ENCODE results near the gene MPRIP. TPM values are rescaled to one million over a fixed set of nuclear protein-coding genes. Genes with fewer than 3 reads are reported as not detected.

Gene MPRIP
- total RNA-seq, 1 experiment from 2014 or later = 132 TPM

- H2BK12ac ChIP-seq (ENCODE audit: insufficient read length, low read depth, low read length) = no peak overlapping the region
- H4K8ac ChIP-seq (replicated peaks; ENCODE audit: insufficient read length, low read depth, low read length) = peak overlapping the region; percentile 47
- no peaks in the 10 kb centered on the region for H3K9me3 Mint-ChIP-seq
- no peak overlapping the region for H4K91ac ChIP-seq (ENCODE audit: insufficient read length, low read depth, low read length)
- H4K20me1 ChIP-seq (ENCODE audit: control insufficient read depth, insufficient read depth, insufficient read length) = no peaks in the 10 kb centered on the region
- no peak overlapping the region for H2BK15ac ChIP-seq (ENCODE audit: low read depth, low read length)
- no peaks in the 10 kb centered on the region for H3K79me2 ChIP-seq (ENCODE audit: insufficient read depth, low read length)
- no peak overlapping the region for H3K27ac ChIP-seq (ENCODE audit: insufficient read length, low read depth, low read length)
- no peak overlapping the region for H3K4me2 ChIP-seq (ENCODE audit: insufficient read depth, insufficient read length, low read length)
- no peaks in the 10 kb centered on the region for H3K79me1 ChIP-seq (ENCODE audit: insufficient read depth, low read depth, low read length, poor library complexity, severe bottlenecking)
- TF ChIP-seq CTCF (conservative IDR thresholded peaks at IDR 0.05) = no peak
- no peak overlapping the region for H4K5ac ChIP-seq (ENCODE audit: insufficient read length, low read depth, low read length)
- H3K27me3 ChIP-seq (ENCODE audit: insufficient read depth, low read length) = no peaks in the 10 kb centered on the region
- H3K4ac ChIP-seq (ENCODE audit: low read depth, low read length) = no peak overlapping the region
- no peak overlapping the region for H3K23ac ChIP-seq (ENCODE audit: insufficient read length, low read depth, low read length)
- no peak overlapping the region for H3K18ac ChIP-seq (ENCODE audit: insufficient read length, low read depth, low read length)
- no peak overlapping the region for H3K9ac ChIP-seq (ENCODE audit: extremely low read depth, insufficient read length, low read length)
- H3K36me3 Mint-ChIP-seq (ENCODE audit: insufficient read depth in 1 of 3, low read depth in 3 of 3) = peaks cover 0 to 3% (median 1%) of the 10 kb centered on the region in 3 experiments; a peak in 3 of 7 replicates
- H2BK20ac ChIP-seq (ENCODE audit: low read depth, low read length, poor library complexity, severe bottlenecking) = no peak overlapping the region
- no peak overlapping the region for H2BK5ac ChIP-seq (ENCODE audit: insufficient read length, low read length)
- no peaks in the 10 kb centered on the region for H3K27me3 Mint-ChIP-seq (ENCODE audit: low read depth)
- peak overlapping the region; percentile 16; the same call in 1 of the 2 replicates for H3K14ac ChIP-seq (ENCODE audit: insufficient read depth, low read length)
- H3K4me3 Mint-ChIP-seq = no peak overlapping the region
- no peak overlapping the region for H2BK120ac ChIP-seq (ENCODE audit: low read depth, low read length, poor library complexity, severe bottlenecking)
- no peaks in the 10 kb centered on the region for H3K9me3 ChIP-seq (ENCODE audit: control insufficient read depth, low read depth, low read length)
- no peak overlapping the region for H2AFZ ChIP-seq (ENCODE audit: low read length)
- H3K56ac ChIP-seq (ENCODE audit: insufficient read length, low read depth, low read length) = no peak overlapping the region
- no peak overlapping the region for H3T11ph ChIP-seq (ENCODE audit: low read length)
- H3K27ac Mint-ChIP-seq = 0 out of 7 replicates have a peak overlapping the region, but pooled peaks of 1 of the 3 experiments have one; percentile 14
- no peak overlapping the region for H2AK5ac ChIP-seq (ENCODE audit: insufficient read length, low read length)
- no peaks in the 10 kb centered on the region for H3K23me2 ChIP-seq (ENCODE audit: insufficient read length, low read depth, low read length, poor library complexity, severe bottlenecking)
- peaks cover 14 to 21% of the 10 kb centered on the region in 2 experiments for H3K4me1 Mint-ChIP-seq
- no CpG with 5 or more reads among the region's 11 CpGs for WGBS (ENCODE audit: extremely low coverage, insufficient read length, low lambda C conversion rate)
- H3K4me1 ChIP-seq (ENCODE audit: insufficient read depth, low read length) = no peaks in the 10 kb centered on the region
- no peak for DNase-seq
Observed at GRCh38 chr17:17104494-17104893, 62.2 kb downstream of the MPRIP start.

All from H9 (cell line).